Activated CD4-positive, alpha-beta T cell treated with anti-CD3 and anti-CD28 coated beads, Interleukin-2, amount 50 U/mL, for 24 hours (primary cell): ENCODE results near the gene PGF.
"Not testable (repeated sequence)": the region's sequence is repeated elsewhere in the genome, so short reads cannot be mapped to it uniquely, and the experiment has no call there.

ENCODE experiments used
- DNase-seq, 2 donors: peaks; one replicate each; pipeline ENCODE4 v3.0.0-alpha.2; 2020; ENCODE audit warnings: low read depth in 1 of 2, low spot score in 1 of 2

The PGF gene

DNA sequence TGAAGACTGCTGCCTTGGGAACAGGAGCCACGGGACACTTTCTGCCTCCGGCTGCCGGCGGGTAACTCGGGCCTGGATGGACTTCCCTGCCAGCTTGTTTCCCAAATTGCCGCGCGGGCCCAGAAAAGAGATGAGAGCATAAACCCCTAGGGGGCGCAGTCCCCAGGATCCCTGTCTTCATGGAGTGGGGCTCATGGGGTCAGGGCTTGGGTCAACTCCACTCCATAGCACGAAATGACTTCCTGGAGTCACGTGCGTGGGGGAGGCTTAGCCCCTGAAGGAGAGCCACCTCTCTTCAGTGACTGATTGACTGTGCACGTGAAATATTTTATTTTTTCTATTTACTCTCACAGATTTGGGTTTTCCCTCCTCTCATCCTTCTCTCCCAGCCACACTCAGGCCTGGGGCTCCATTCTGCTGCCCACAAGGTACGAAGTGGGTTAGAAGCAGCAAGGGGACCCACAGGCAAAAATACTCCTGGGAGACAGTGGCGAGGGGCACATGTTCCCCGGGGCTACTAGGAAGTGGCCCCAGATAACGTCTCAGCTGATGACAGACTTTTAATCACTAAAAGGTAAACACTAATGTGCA lies 10.0 kb downstream of the PGF start:
- no peak for DNase-seq

GRCh38 chr14:74942608-74943007 lies 12.8 kb downstream of the PGF start:
- DNase-seq: no peak

DNA sequence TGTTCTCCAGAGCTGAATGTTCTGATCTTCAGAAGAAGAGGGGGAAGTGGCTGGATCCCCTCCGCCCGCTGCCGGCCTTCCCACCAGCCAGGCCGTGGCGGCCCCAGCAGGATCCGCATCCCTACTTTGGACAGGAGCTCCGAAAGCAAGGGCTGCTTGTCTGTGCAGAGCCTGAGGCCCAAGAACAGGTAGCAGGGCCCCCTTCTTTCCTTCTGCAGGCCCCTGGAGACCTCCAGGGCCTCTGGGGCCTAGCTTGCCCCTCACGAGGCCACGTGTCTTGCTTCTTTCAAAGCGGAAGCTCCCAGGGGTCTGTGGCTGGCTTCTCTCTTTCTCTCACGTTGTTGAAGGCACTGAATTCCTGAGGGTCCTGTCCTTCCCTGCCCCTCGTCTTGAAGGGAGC lies 13.2 kb downstream of the PGF start:
- no peak for DNase-seq

- peak; percentile 19 to 56 for DNase-seq
Measured at GRCh38 chr14:74941676-74942097, 13.7 kb downstream of the PGF start.

DNA sequence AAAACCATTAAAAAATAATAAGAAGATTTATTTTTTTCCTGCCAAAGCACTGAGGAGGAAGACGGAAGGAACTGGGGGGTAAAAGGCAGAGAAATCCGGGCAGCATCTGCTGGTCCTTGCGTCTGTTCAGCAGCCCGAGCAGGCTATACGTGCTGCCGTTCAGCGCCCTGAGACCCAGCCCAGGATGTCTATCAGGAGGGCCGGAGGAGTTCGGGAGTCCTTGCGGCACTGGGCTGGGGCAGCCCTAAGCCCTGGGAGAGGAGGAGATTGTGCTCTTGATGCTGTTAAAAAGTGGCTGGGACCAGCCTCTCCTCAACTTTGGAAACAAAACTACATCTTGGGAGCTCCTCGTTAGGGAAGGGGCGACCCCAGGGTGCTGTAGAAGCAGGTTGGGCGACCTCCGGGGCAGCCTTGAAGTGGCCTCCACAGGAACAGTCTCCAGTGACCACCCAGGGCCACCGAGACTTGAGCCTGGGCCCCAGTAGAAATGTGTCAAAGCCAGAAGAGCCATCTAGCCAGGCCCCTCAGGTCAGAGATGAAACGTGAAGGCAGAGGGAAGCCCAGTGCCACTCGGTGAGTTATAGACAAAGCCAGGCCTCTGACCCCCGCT lies 14.3 kb downstream of the PGF start:
- DNase-seq: no peak

DNA sequence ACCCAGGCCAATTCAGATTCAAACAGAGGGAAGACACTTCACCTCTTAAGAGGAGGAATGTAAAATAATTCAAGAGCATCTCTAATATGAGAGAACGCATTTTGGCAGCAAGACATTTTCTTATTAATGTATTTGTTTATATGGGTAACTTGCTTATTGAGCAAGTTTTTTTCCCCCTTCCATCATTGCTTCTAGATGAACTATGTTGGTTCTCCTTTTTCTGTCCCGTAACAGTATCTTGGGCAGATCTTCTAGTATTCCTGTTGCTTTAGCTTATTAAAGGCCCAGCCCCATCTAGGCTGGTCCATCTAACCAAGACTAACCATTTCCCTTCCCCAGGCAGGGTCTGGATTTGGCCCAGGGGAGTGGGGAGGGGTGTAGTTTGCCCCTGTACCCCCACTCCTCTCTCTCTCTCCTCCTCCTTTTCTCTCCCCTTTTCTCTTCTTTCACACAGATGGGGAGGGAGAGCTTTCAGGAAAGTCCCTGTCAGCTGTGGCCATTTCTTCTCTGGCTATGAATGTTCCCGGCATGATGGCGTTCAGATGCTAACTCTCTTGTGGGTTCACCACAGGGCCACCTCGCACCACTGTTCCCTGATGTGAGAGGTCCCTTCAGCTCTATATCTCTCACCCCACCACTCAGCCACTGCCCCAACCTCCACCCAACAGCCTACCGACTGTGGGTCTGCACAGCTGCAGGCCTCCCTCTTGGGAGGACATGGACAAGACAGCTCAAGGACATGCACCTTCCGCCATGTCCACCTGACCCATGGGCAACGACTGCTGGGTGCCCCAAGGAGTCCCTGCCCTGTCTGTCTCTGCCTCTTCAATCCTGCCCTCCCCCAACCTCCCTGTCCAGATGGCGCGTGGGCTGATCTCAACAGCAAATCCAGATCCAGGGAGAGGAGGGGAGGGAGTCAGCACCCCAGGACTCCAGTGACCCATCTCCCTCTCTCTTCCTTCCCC lies 16.6 kb downstream of the PGF start:
- DNase-seq: no peak

- no peak for DNase-seq
Measured at GRCh38 chr14:74937171-74937570, 18.2 kb downstream of the PGF start.

DNA sequence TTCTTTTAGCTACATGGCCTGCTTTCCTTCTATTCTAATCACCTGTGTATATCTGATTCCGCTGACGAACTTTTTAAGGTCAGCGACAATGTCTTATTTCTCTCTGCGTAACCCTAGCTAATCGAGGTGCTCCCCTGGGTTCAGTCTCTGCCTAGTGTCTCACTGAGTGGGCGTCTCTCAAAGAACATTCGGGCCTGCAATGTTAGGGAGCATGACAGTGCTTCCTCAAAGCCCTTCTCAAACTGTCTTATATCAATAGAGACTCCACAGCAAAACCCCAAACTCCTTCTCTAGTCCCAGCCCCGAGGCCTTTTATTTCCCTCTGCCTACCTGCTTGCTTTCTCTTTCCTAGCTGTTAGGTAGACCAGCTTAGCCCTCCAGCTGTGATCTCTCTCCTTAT lies 18.7 kb downstream of the PGF start:
- no peak for DNase-seq

DNA sequence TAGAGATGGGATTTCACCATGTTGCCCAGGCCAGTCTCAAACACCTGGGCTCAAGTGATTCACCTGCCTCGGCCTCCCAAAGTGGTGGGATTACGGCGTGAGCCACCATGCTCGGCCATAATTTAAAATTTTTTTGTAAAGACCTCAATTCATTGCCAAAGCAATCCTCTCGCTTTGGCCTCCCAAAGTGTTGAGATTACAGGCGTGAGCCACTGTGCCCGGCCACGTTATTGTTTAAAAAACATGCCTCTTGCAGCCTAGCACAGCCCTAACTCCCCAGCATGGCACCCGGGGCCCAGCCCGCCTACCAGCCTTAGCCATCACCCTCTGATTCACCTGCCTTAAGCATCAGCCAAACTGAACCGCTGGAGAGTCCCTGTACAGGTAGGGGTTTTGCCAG lies 19.2 kb downstream of the PGF start:
- DNase-seq: no peak

DNA sequence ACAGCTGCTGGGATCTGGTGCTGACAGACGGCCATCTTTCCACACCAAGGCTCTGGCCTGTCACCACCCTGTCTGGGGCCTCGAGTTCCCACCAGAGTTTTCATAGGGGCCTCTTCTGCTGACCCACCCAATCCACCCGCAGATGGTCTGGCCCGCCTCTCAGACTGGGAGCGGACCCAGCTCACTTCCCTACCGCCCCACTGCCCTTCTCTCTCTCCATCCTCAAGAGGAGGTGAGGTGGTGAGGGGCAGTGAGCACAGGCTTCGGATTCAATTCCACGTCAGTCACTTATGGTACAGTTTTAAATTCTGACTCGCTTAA lies 20.1 kb downstream of the PGF start:
- DNase-seq: no peak

GRCh38 chr14:74934476-74935359 lies 20.7 kb downstream of the PGF start:
- no peak for DNase-seq

DNA sequence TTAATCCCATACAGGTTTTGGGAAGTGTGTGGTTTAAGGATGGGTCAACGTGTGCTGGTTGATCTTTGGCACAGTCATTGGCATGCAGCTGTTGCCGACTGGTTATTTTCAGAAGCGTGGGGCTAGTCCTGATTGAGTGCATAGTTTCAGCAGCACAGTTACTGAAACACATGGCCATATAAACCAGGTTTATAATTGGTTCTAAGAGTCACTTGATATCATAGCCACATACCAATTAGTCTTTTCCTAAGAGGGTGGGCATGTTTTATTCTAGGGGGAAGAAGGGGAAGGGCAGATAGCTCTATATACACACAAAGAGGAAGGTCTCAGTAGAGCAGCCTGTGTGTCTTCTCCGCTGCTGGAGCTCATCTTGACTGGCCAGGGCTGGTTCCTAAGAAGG lies 21.4 kb downstream of the PGF start:
- no peak for DNase-seq

GRCh38 chr14:74932936-74933335 lies 22.5 kb downstream of the PGF start:
- DNase-seq: not testable (repeated sequence)

GRCh38 chr14:74932401-74932901 lies 22.9 kb downstream of the PGF start:
- DNase-seq: no peak

- DNase-seq: not testable (repeated sequence)
Measured at GRCh38 chr14:74931744-74932143, 23.7 kb downstream of the PGF start.

DNA sequence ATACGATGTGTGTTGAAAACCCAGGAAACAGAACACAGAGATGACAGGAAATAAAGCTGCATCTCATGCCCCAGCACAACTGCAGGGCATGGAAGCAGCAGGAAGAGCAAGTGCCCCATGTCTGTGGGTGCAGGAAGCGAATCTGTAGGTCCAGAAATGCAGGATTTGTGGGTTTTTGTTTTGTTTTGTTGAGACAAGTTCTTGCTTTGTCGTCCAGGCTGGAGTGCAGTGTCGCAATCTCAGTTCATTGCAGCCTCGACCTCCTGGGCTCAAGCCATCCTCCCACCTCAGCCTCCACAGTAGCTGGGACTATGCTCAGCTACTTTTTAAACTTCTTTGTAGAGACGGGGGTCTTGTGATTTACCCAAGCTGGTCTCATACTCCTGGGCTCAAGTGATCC lies 26.2 kb downstream of the PGF start:
- no peak for DNase-seq

GRCh38 chr14:74927225-74927624 lies 28.2 kb downstream of the PGF start:
- no peak for DNase-seq

GRCh38 chr14:74924061-74924460 lies 31.3 kb downstream of the PGF start:
- no peak for DNase-seq

GRCh38 chr14:74922752-74923401 lies 32.5 kb downstream of the PGF start, which contains the start of gene RPS6KL1:
Gene RPS6KL1, minus strand, starts transcription at chr14:74923260. Its CDS starts 1,719 bp downstream, at chr14:74921541.
- peak; percentile 51 to 67 for DNase-seq

GRCh38 chr14:74921987-74922751 lies 33.2 kb downstream of the PGF start:
- no peak for DNase-seq
